Measurements from ENCODE around the gene PCDHA6. TPM values are rescaled to one million over a fixed set of nuclear protein-coding genes. Genes with fewer than 3 reads are reported as not detected.

The PCDHA6 gene
- total RNA-seq, 2 donors from 2014 or later = 0.14 to 5.2 TPM

DNA sequence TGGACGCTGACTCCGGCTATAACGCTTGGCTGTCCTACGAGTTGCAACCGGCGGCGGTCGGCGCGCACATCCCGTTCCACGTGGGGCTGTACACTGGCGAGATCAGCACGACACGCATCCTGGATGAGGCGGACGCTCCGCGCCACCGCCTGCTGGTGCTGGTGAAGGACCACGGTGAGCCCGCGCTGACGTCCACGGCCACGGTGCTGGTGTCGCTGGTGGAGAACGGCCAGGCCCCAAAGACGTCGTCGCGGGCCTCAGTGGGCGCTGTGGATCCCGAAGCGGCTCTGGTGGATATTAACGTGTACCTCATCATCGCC is 49.5 kb downstream of the PCDHA6 start:
- no peaks in the 10 kb centered on the region for H3K27me3 ChIP-seq (replicated peaks; ENCODE audit: insufficient read depth)
- no peaks in the 10 kb centered on the region for H3K36me3 ChIP-seq
- no peak for ATAC-seq (ENCODE audit: insufficient number of reproducible peaks, low FRiP score, low read depth)
- TF ChIP-seq, protein P1, sequence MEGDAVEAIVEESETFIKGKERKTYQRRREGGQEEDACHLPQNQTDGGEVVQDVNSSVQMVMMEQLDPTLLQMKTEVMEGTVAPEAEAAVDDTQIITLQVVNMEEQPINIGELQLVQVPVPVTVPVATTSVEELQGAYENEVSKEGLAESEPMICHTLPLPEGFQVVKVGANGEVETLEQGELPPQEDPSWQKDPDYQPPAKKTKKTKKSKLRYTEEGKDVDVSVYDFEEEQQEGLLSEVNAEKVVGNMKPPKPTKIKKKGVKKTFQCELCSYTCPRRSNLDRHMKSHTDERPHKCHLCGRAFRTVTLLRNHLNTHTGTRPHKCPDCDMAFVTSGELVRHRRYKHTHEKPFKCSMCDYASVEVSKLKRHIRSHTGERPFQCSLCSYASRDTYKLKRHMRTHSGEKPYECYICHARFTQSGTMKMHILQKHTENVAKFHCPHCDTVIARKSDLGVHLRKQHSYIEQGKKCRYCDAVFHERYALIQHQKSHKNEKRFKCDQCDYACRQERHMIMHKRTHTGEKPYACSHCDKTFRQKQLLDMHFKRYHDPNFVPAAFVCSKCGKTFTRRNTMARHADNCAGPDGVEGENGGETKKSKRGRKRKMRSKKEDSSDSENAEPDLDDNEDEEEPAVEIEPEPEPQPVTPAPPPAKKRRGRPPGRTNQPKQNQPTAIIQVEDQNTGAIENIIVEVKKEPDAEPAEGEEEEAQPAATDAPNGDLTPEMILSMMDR (IDR thresholded peaks at IDR 0.05) = no peak
- H3K4me1 ChIP-seq (ENCODE audit: control insufficient read depth in 1 of 2, low read depth in 2 of 2) = no peaks in the 10 kb centered on the region
- peaks cover 20% of the 10 kb centered on the region for H3K9me3 ChIP-seq
- DNase-seq (ENCODE audit: low spot score) = no peak
- H3K4me3 ChIP-seq = no peak overlapping the region
- H3K27ac ChIP-seq = no peak overlapping the region

Other genes with a start within 250 kb of the PCDHA6 start
- 100 to 1,000 TPM in 1 of 2 donors, 10 to 100 TPM in 1; 96.6 to 235 TPM for gene CD14, start 194.8 kb upstream of the PCDHA6 start, total RNA-seq
- gene TMCO6, start 188.5 kb upstream of the PCDHA6 start, total RNA-seq = 10 to 100 TPM; 11.4 to 13.5 TPM
- gene NDUFA2, start 180.3 kb upstream of the PCDHA6 start, total RNA-seq = 10 to 100 TPM; 19.9 to 26.4 TPM
- 100 to 1,000 TPM in 1 of 2 donors, 10 to 100 TPM in 1; 95.3 to 108 TPM for gene IK, start 180.1 kb upstream of the PCDHA6 start, total RNA-seq
- 10 to 100 TPM; 24.6 to 26.1 TPM for gene WDR55, start 163.1 kb upstream of the PCDHA6 start, total RNA-seq
- 1 to 10 TPM in 1 of 2 donors, under 1 TPM in 1; 0.54 to 1.8 TPM for gene DND1, start 154.4 kb upstream of the PCDHA6 start, total RNA-seq
- 10 to 100 TPM; 46.4 to 68.2 TPM for gene HARS1, start 136.6 kb upstream of the PCDHA6 start, total RNA-seq
- gene HARS2, start 136.5 kb upstream of the PCDHA6 start, total RNA-seq = 10 to 100 TPM; 26.0 to 69.0 TPM
- gene ZMAT2, start 127.5 kb upstream of the PCDHA6 start, total RNA-seq = 10 to 100 TPM; 32.0 to 50.4 TPM
- not detected for gene PCDHA1, start 41.8 kb upstream of the PCDHA6 start, total RNA-seq
- under 1 TPM in 1 of 2 donors, not detected in 1; 0.85 TPM for gene PCDHA2, start 33.1 kb upstream of the PCDHA6 start, total RNA-seq
- 1 to 10 TPM in 1 of 2 donors, under 1 TPM in 1; 0.68 to 2.0 TPM for gene PCDHA3, start 26.9 kb upstream of the PCDHA6 start, total RNA-seq
- under 1 TPM; 0.78 to 0.81 TPM for gene PCDHA4, start 20.9 kb upstream of the PCDHA6 start, total RNA-seq
- gene PCDHA5, start 6.3 kb upstream of the PCDHA6 start, total RNA-seq = under 1 TPM; 0.14 to 0.85 TPM
- gene PCDHA7, start 6.3 kb downstream of the PCDHA6 start, total RNA-seq = under 1 TPM; 0.42 to 0.54 TPM
- gene PCDHA8, start 13.2 kb downstream of the PCDHA6 start, total RNA-seq = under 1 TPM in 1 of 2 donors, not detected in 1; 0.14 TPM
- gene PCDHA9, start 20.4 kb downstream of the PCDHA6 start, total RNA-seq = 1 to 10 TPM in 1 of 2 donors, under 1 TPM in 1; 0.35 to 1.1 TPM
- under 1 TPM; 0.28 to 0.41 TPM for gene PCDHA10, start 27.9 kb downstream of the PCDHA6 start, total RNA-seq
- gene PCDHA11, start 41.0 kb downstream of the PCDHA6 start, total RNA-seq = under 1 TPM; 0.14 to 0.21 TPM
- under 1 TPM; 0.21 to 0.68 TPM for gene PCDHA12, start 47.3 kb downstream of the PCDHA6 start, total RNA-seq
- gene PCDHA13, start 54.2 kb downstream of the PCDHA6 start, total RNA-seq = under 1 TPM; 0.54 to 0.56 TPM
- gene PCDHAC1, start 98.3 kb downstream of the PCDHA6 start, total RNA-seq = 1 to 10 TPM in 1 of 2 donors, under 1 TPM in 1; 0.71 to 1.2 TPM
- under 1 TPM in 1 of 2 donors, not detected in 1; 0.71 TPM for gene PCDHAC2, start 138.5 kb downstream of the PCDHA6 start, total RNA-seq
- not detected for gene PCDHB1, start 223.4 kb downstream of the PCDHA6 start, total RNA-seq